ENCODE results near the gene MAP1S.

- TF ChIP-seq GATA2 (IDR thresholded peaks at IDR 0.05; ENCODE audit: low read depth, low read length): no peak
- TF ChIP-seq GATA3 (IDR thresholded peaks at IDR 0.05; ENCODE audit: low read depth, low read length): no peak
Observed at GRCh38 chr19:17770613-17771012, 51.3 kb downstream of the MAP1S start.
